H1 (cell line): Measurements from ENCODE around the gene AKT1. TPM values are rescaled to one million over a fixed set of nuclear protein-coding genes. Genes with fewer than 3 reads are reported as not detected.

Experiments used
- CTCF ChIA-PET: fragments of 300-600 bp; sonication (Branson Sonifier 250); formaldehyde crosslinking; loops from one replicate; lab custom pipeline; 2021; ENCODE audit not compliant: partially characterized antibody; lab: Charles Lee
- POLR2A ChIA-PET: fragments of 300-600 bp; sonication (Branson Sonifier 250); formaldehyde crosslinking; loops from one replicate; lab custom pipeline; 2021; ENCODE audit warnings: inconsistent platforms; ENCODE audit not compliant: partially characterized antibody; lab: Charles Lee
- DNase-seq, 2 experiments: peaks; one replicate each; pipeline versions ENCODE4 v3.0.0 to v3.0.0-alpha.2; 2010 to 2022; ENCODE audit warnings: low spot score in 2 of 2, low read depth in 1 of 2, mixed read lengths in 1 of 2
- FAIRE-seq: peaks from 2 replicates; lab custom pipeline; 2011; peaks lifted over from hg19 to GRCh38; lab: Jason Lieb, UNC
- H2AFZ ChIP-seq: 2 replicates; pipeline ENCODE4 v1.8.1; 2012; ENCODE audit warnings: low read length, inconsistent platforms
- H2AK5ac ChIP-seq: 2 replicates; pipeline ENCODE4 v1.6.1; 2013; ENCODE audit warnings: low read depth, low read length
- H2BK120ac ChIP-seq: replicated peaks from 2 replicates; pipeline ENCODE3; 2013; ENCODE audit warnings: low read depth, low read length, inconsistent platforms
- H2BK12ac ChIP-seq: 2 replicates; pipeline ENCODE4 v1.6.1; 2013; ENCODE audit warnings: low read depth, low read length
- H2BK15ac ChIP-seq: 2 replicates; pipeline ENCODE4 v1.6.1; 2013; ENCODE audit warnings: low read length
- H2BK20ac ChIP-seq: 2 replicates; pipeline ENCODE4 v1.6.1; 2013; ENCODE audit warnings: low read length
- H2BK5ac ChIP-seq: 2 replicates; pipeline ENCODE4 v1.6.1; 2013; ENCODE audit warnings: low read depth, low read length
- H3K14ac ChIP-seq: 2 replicates; pipeline ENCODE4 v1.6.1; 2013; ENCODE audit warnings: inconsistent platforms; ENCODE audit not compliant: insufficient read length
- H3K18ac ChIP-seq: 2 replicates; pipeline ENCODE4 v1.6.1; 2013; ENCODE audit warnings: low read length; ENCODE audit errors: extremely low read depth
- H3K23ac ChIP-seq: 2 replicates; pipeline ENCODE4 v1.6.1; 2013; ENCODE audit warnings: inconsistent platforms; ENCODE audit not compliant: insufficient read length
- H3K23me2 ChIP-seq: 2 replicates; pipeline ENCODE4 v1.6.1; 2013; ENCODE audit warnings: low read depth, low read length
- H3K27ac ChIP-seq: 2 replicates; pipeline ENCODE4 v1.6.1; 2011; ENCODE audit warnings: low read depth, low read length, inconsistent platforms
- H3K27me3 ChIP-seq, 4 experiments: replicated peaks in 1 of 4; 1 replicate in 1 of 4; 2 replicates in 3 of 4; pipeline versions ENCODE4 v1.6.1 to v1.8.1; 2011 to 2013; ENCODE audit warnings: low read length in 3 of 4, mild to moderate bottlenecking in 3 of 4, inconsistent platforms in 2 of 4, mixed read lengths in 2 of 4, moderate library complexity in 1 of 4; ENCODE audit not compliant: control insufficient read depth in 3 of 4, insufficient read depth in 3 of 4; ENCODE audit errors: extremely low read depth in 1 of 4
- H3K36me3 ChIP-seq, 4 experiments: 2 replicates each; pipeline versions ENCODE4 v1.6.1 to v1.8.1; 2011 to 2013; ENCODE audit warnings: mild to moderate bottlenecking in 4 of 4, low read length in 3 of 4, moderate library complexity in 2 of 4, control low read depth in 1 of 4, inconsistent platforms in 1 of 4; ENCODE audit not compliant: insufficient read depth in 4 of 4, control insufficient read depth in 2 of 4
- H3K4ac ChIP-seq: replicated peaks from 2 replicates; pipeline ENCODE3; 2013; ENCODE audit warnings: low read length, low read depth, mixed read lengths, inconsistent platforms; ENCODE audit not compliant: insufficient read length
- H3K4me1 ChIP-seq, 4 experiments: replicated peaks in 1 of 4; 1 replicate in 1 of 4; 2 replicates in 3 of 4; pipeline versions ENCODE4 v1.6.1 to v1.8.1; 2011 to 2013; ENCODE audit warnings: low read length in 3 of 4, inconsistent platforms in 2 of 4, mixed read lengths in 1 of 4; ENCODE audit not compliant: insufficient read depth in 4 of 4, control insufficient read depth in 3 of 4
- H3K4me2 ChIP-seq, 2 experiments: 2 replicates each; pipeline versions ENCODE4 v1.6.1 to v1.8.1; 2011 to 2013; ENCODE audit warnings: low read depth in 2 of 2, low read length in 2 of 2, control low read depth in 1 of 2, inconsistent platforms in 1 of 2, mild to moderate bottlenecking in 1 of 2; ENCODE audit not compliant: insufficient read depth in 1 of 2
- H3K4me3 ChIP-seq, 4 experiments: fragments of 200-600, 300-600 bp in 1 of 4; sonication (generic), shearing (Covaris generic), sonication (Bioruptor Twin) in 1 of 4; 2 replicates each; pipeline versions ENCODE4 v1.5.1 to v1.8.1; 2011 to 2016; ENCODE audit warnings: low read length in 4 of 4, low read depth in 3 of 4, control low read depth in 2 of 4, inconsistent platforms in 2 of 4, mild to moderate bottlenecking in 2 of 4, mixed read lengths in 1 of 4, moderate library complexity in 1 of 4; ENCODE audit not compliant: insufficient read depth in 2 of 4; ENCODE audit errors: extremely low read depth in 1 of 4
- H3K56ac ChIP-seq: replicated peaks from 2 replicates; pipeline ENCODE3; 2013; ENCODE audit warnings: low read depth, mild to moderate bottlenecking, mixed read lengths, low read length, inconsistent platforms; ENCODE audit not compliant: insufficient read length
- H3K79me1 ChIP-seq: 2 replicates; pipeline ENCODE4 v1.6.1; 2013; ENCODE audit warnings: low read depth, low read length, control low read depth
- H3K79me2 ChIP-seq, 2 experiments: 2 replicates each; pipeline versions ENCODE4 v1.6.1 to v1.8.1; 2012 to 2013; ENCODE audit warnings: low read length in 2 of 2, mild to moderate bottlenecking in 2 of 2, inconsistent platforms in 1 of 2; ENCODE audit not compliant: insufficient read depth in 2 of 2, control insufficient read depth in 1 of 2
- H3K9ac ChIP-seq, 4 experiments: replicated peaks in 1 of 4; 1 replicate in 1 of 4; 2 replicates in 3 of 4; pipeline versions ENCODE4 v1.6.1 to v1.8.1; 2011 to 2013; ENCODE audit warnings: low read depth in 3 of 4, low read length in 3 of 4, control low read depth in 2 of 4, mild to moderate bottlenecking in 2 of 4, moderate library complexity in 2 of 4, inconsistent platforms in 1 of 4; ENCODE audit errors: extremely low read depth in 1 of 4
- H3K9me3 ChIP-seq, 2 experiments: 2 replicates each; pipeline versions ENCODE4 v1.6.1 to v1.8.1; 2012 to 2013; ENCODE audit warnings: mild to moderate bottlenecking in 2 of 2, moderate library complexity in 2 of 2, control low read depth in 1 of 2, inconsistent platforms in 1 of 2, low read depth in 1 of 2, low read length in 1 of 2, mixed read lengths in 1 of 2; ENCODE audit not compliant: insufficient read depth in 2 of 2
- H4K20me1 ChIP-seq, 2 experiments: replicated peaks in 1 of 2; 2 replicates each; pipeline versions ENCODE3 to v1.8.1; 2011 to 2013; ENCODE audit warnings: inconsistent platforms in 2 of 2, low read length in 2 of 2, mild to moderate bottlenecking in 1 of 2; ENCODE audit not compliant: insufficient read depth in 2 of 2, control insufficient read depth in 1 of 2
- H4K5ac ChIP-seq: 2 replicates; pipeline ENCODE4 v1.6.1; 2013; ENCODE audit warnings: low read length, low read depth, mixed read lengths, inconsistent platforms; ENCODE audit not compliant: insufficient read length
- H4K8ac ChIP-seq: 2 replicates; pipeline ENCODE4 v1.8.0; 2013; ENCODE audit warnings: mild to moderate bottlenecking, moderate library complexity, low read length, inconsistent platforms; ENCODE audit not compliant: insufficient read depth; ENCODE audit errors: extremely low read depth
- H4K91ac ChIP-seq: replicated peaks from 2 replicates; pipeline ENCODE3; 2013; ENCODE audit warnings: low read length, mixed read lengths, inconsistent platforms; ENCODE audit not compliant: insufficient read length
- BCL11A ChIP-seq, 2 experiments: IDR thresholded peaks; one replicate each; pipeline ENCODE4 v1.6.1; 2011; ENCODE audit warnings: low read depth in 2 of 2, low read length in 2 of 2, mild to moderate bottlenecking in 2 of 2
- CHD1 ChIP-seq: IDR thresholded peaks from 2 replicates; pipeline ENCODE4 v1.6.1; 2012; ENCODE audit warnings: low read depth, low read length, improper control_type of control experiment
- CHD2 ChIP-seq: IDR thresholded peaks from 2 replicates; pipeline ENCODE4 v1.6.1; 2012; ENCODE audit warnings: low read length, improper control_type of control experiment
- CREB1 ChIP-seq: IDR thresholded peaks from 2 replicates; pipeline ENCODE4 v1.6.1; 2012; ENCODE audit warnings: inconsistent platforms
- CTBP2 ChIP-seq: IDR thresholded peaks from 2 replicates; pipeline ENCODE4 v1.7.0; 2011; ENCODE audit warnings: borderline replicate concordance, mild to moderate bottlenecking, moderate library complexity, mixed read lengths, low read length; ENCODE audit not compliant: insufficient read depth, insufficient read length
- EP300 ChIP-seq, 2 experiments: IDR thresholded peaks; 1 replicate in 1 of 2; 2 replicates in 1 of 2; pipeline ENCODE4 v1.6.1; 2011 to 2012; ENCODE audit warnings: low read depth in 2 of 2, low read length in 2 of 2, mild to moderate bottlenecking in 2 of 2, borderline replicate concordance in 1 of 2, inconsistent platforms in 1 of 2, moderate library complexity in 1 of 2
- GABPA ChIP-seq: IDR thresholded peaks from 2 replicates; pipeline ENCODE4 v1.6.1; 2011; ENCODE audit warnings: mild to moderate bottlenecking, low read length, moderate library complexity, borderline replicate concordance; ENCODE audit not compliant: insufficient read depth
- JUND ChIP-seq: IDR thresholded peaks from 2 replicates; pipeline ENCODE4 v1.6.1; 2011; ENCODE audit warnings: mild to moderate bottlenecking, improper control_type of control experiment, low read length
- NANOG ChIP-seq: IDR thresholded peaks from 2 replicates; pipeline ENCODE4 v1.6.1; 2011; ENCODE audit warnings: low read length, low read depth, mild to moderate bottlenecking, inconsistent platforms; ENCODE audit not compliant: insufficient read depth, poor library complexity, severe bottlenecking
- RNF2 ChIP-seq: fragments of 200-900, 300-1000 bp; sonication (generic); IDR thresholded peaks from 2 replicates; pipeline ENCODE4 v1.7.1; 2016; ENCODE audit warnings: borderline replicate concordance, low read depth, mild to moderate bottlenecking, antibody characterized with exemption, low read length; ENCODE audit not compliant: poor library complexity, severe bottlenecking; ENCODE audit errors: missing control alignments
- RXRA ChIP-seq: IDR thresholded peaks from 2 replicates; pipeline ENCODE4 v1.6.1; 2011; ENCODE audit warnings: low read depth, mild to moderate bottlenecking, low read length, moderate library complexity; ENCODE audit not compliant: insufficient read depth
- whole genome bisulfite sequencing, 2 experiments: shearing (Covaris generic) in 1 of 2; methylation state at CpG; one replicate each; pipeline versions ENCODE4 v1.1.6 to v1.1.7; 2013 to 2015; ENCODE audit warnings: low lambda C conversion rate in 2 of 2, mixed read lengths in 2 of 2, inconsistent platforms in 1 of 2, low coverage in 1 of 2, missing lambda C conversion rate in 1 of 2; ENCODE audit not compliant: insufficient replicate concordance in 2 of 2, insufficient coverage in 1 of 2, insufficient read length in 1 of 2; ENCODE audit errors: extremely low coverage in 1 of 2, missing lambda C conversion rate in 1 of 2; 5-methylcytosine and 5-hydroxymethylcytosine counted together
- polyA plus RNA-seq, 7 experiments: library from polyadenylated mRNA; depleted of rRNA in 3 of 7; stranded (reverse) in 5 of 7; unstranded in 2 of 7; fragments of >200 nt in 5 of 7; fragments of 200-250 nt in 2 of 7; gene quantifications; 1 replicate in 5 of 7; 2 replicates in 1 of 7; 4 replicates in 1 of 7; pipeline versions ENCODE4 v1.2.1 to v1.2.3, GENCODE V29; 2011 to 2013; ENCODE audit warnings: missing spikeins in 2 of 7, mixed read lengths in 2 of 7
- total RNA-seq: library from RNA; stranded (reverse); fragmentation: NEBNext Ultra II Directional; extraction: Animal tissue kit (Norgen Biotek cat#: 25700); gene quantifications from 2 replicates; pipeline ENCODE4 v1.2.1, GENCODE V29; 2021

The AKT1 gene
- total and polyA plus RNA-seq, 2 of the 8 experiments (the other 6 are each of a cell fraction or from before 2014, with no cell fraction given) = 68.1 to 71.5 TPM

DNA sequence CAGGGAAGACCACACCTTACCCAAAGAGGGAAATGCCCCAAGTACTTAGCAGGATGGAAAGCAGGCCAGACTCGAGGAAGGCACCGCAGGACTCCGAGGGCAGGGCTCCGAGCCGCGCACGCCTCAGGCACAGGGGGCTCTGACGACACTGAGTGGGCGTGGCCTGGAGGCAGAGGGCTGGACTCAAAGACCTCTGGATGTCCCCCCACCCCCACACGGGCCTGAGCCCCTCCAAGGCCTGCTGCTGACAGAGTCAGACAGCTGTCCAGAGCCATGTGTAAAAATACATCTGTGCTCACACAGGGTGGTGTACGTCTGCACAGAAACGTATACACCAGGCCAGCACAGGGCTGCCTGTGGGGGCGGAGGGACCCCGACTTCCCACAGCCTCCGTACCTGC is 1.4 kb downstream of the AKT1 start:
- WGBS, 2 experiments = 13% methylated on average over 15 of the region's 15 CpGs; no CpG with 5 or more reads in 1 of the 2 experiments
- H3K27ac ChIP-seq = no peak overlapping the region
- H3K4ac ChIP-seq = no peak overlapping the region
- H2BK5ac ChIP-seq = peak overlapping the region; percentile 22
- FAIRE-seq (no peak), DNase-seq (peak; percentile 46 to 92)
- H2BK20ac ChIP-seq = no peak overlapping the region
- no peak overlapping the region for H4K8ac ChIP-seq
- no peaks in the 10 kb centered on the region for H3K9me3 ChIP-seq
- H3K4me1 ChIP-seq = peaks cover 4 to 43% (median 32%) of the 10 kb centered on the region in 4 experiments
- no peak overlapping the region for H3K14ac ChIP-seq
- H4K91ac ChIP-seq = no peak overlapping the region
- POLR2A ChIA-PET = interaction anchor here (1.0 to 1.7 kb wide), 7 partner anchors 9 to 41 kb away, joined by 3 to 9 read pairs (median 4); partner anchors contain the start of gene SIVA1
- H4K5ac ChIP-seq = no peak overlapping the region
- H3K79me1 ChIP-seq = peaks cover 8% of the 10 kb centered on the region
- no peak overlapping the region for H2BK15ac ChIP-seq
- no peak overlapping the region for H2AFZ ChIP-seq
- peaks cover 0 to 4% (median 0%) of the 10 kb centered on the region in 4 experiments; a peak in 3 of 8 replicates for H3K36me3 ChIP-seq
- CTCF ChIA-PET = interaction anchor here (0.8 to 11.1 kb wide), 6 partner anchors 18 to 251 kb away, joined by 3 to 110 read pairs (median 4); no protein-coding TSS in a partner anchor
- H2BK120ac ChIP-seq = no peak overlapping the region
- no peak overlapping the region for H3K56ac ChIP-seq
- no peak overlapping the region; the same call in 1 of the 2 replicates for H2BK12ac ChIP-seq
- peak overlapping the region; percentile 56 to 74 (median 60); a peak in 7 of 8 replicates for H3K4me3 ChIP-seq
- H2AK5ac ChIP-seq = peak overlapping the region; percentile 11; the same call in 1 of the 2 replicates
- H3K79me2 ChIP-seq = peaks cover 0 to 6% of the 10 kb centered on the region in 2 experiments; a peak in 1 of 4 replicates
- peak overlapping the region; percentile 26; the same call in 1 of the 2 replicates for H3K18ac ChIP-seq
- no peak overlapping the region for H3K23ac ChIP-seq
- no peak overlapping the region for H3K9ac ChIP-seq
- H3K23me2 ChIP-seq = peaks cover 13% of the 10 kb centered on the region; the same call in 1 of the 2 replicates
- H3K27me3 ChIP-seq = peaks cover 6 to 40% (median 34%) of the 10 kb centered on the region in 4 experiments
- peaks cover 23 to 34% of the 10 kb centered on the region in 2 experiments for H4K20me1 ChIP-seq
- H3K4me2 ChIP-seq = peak overlapping the region; percentile 88 to 93
- TF ChIP-seq RXRA (no peak), RNF2 (no peak), CHD2 (no peak), EP300 (IDR thresholded peaks at IDR 0.05; ENCODE audit: borderline replicate concordance in 1 of 2, low read depth in 2 of 2, low read length in 2 of 2) (no peak), CREB1 (peak; percentile 65; the same call in 1 of the 2 replicates), CHD1 (no peak), BCL11A (IDR thresholded peaks at IDR 0.05; ENCODE audit: low read depth in 2 of 2, low read length in 2 of 2) (no peak), JUND (no peak), CTBP2 (no peak), NANOG (no peak), GABPA (peak; percentile 65; the same call in 1 of the 2 replicates)
